Fibroblast of the aortic adventitia (primary cell): ENCODE measurements around the gene KRTAP10-7. TPM values are rescaled to one million over a fixed set of nuclear protein-coding genes. Genes with fewer than 3 reads are reported as not detected.
"Not testable (repeated sequence)": the region's sequence is repeated elsewhere in the genome, so short reads cannot be mapped to it uniquely, and the experiment has no call there.

Source experiments
- DNase-seq: peaks from one replicate; pipeline ENCODE4 v3.0.0-alpha.2; 2010; ENCODE audit warnings: low read depth
- H3K4me3 ChIP-seq: 2 replicates; pipeline ENCODE4 v1.5.1; 2011; ENCODE audit warnings: low read depth, mild to moderate bottlenecking, control low read depth, low read length, moderate library complexity
- total RNA-seq: library from RNA; depleted of rRNA; stranded (reverse); fragments of >200 nt; gene quantifications from 2 replicates; pipeline ENCODE4 v1.2.3, GENCODE V29; 2012; ENCODE audit warnings: low replicate concordance
- TF ChIP-seq, protein P1 (sequence below): IDR thresholded peaks from 2 replicates; pipeline ENCODE4 v1.5.1; 2011; ENCODE audit warnings: mild to moderate bottlenecking, low read length, control low read depth, inconsistent platforms; ENCODE audit not compliant: insufficient read depth

The KRTAP10-7 gene
- total RNA-seq, 1 donor: not detected

DNA sequence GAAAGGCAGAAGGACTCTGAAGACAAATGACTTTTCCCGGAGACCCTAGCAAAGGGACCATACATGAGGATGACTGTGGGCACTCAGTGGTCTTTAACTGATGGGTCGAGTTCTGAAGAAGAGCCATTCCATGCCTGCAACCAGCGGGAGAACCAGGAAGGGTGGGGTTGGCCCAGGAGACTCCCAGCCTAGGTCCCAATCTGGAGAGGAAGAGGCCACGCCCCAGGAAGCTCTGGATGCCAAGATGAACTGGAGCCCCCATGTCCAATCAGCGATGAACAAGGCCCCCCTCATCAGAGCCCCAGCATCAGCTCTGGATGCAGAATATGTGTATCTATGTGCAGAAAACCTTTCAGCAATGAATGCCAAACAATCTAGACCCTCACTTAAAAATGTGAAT is 40.4 kb downstream of the KRTAP10-7 start:
- DNase-seq: no peak

DNA sequence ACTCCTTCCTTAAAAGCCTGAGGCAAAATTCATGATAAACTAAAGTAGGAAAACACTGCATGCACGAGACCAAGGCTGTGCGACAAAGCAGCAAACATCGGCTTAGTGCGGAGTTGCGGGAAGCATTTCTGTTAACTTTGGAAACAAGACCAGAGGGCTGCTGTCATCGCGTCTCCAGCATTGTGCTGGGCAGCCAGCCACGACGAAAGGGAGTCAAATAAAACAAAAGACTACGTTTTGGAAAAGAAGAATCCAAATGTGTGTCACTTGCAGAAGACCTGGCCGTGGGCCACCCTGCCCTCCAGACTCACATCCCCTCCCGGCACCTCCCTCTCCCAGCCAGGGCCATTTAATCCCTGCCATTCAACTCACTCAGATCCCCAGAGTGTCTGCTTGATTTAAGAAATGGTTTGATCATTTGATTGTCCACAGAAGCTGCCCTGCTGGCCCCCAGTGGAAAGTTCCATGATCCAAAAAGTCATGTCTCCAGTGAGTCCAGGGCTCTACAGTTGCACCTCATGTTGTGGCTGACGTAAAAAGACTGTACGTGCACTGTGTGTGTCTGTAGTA is 43.4 kb downstream of the KRTAP10-7 start:
- no peak overlapping the region for H3K4me3 ChIP-seq
- DNase-seq: no peak
- TF ChIP-seq, protein P1, sequence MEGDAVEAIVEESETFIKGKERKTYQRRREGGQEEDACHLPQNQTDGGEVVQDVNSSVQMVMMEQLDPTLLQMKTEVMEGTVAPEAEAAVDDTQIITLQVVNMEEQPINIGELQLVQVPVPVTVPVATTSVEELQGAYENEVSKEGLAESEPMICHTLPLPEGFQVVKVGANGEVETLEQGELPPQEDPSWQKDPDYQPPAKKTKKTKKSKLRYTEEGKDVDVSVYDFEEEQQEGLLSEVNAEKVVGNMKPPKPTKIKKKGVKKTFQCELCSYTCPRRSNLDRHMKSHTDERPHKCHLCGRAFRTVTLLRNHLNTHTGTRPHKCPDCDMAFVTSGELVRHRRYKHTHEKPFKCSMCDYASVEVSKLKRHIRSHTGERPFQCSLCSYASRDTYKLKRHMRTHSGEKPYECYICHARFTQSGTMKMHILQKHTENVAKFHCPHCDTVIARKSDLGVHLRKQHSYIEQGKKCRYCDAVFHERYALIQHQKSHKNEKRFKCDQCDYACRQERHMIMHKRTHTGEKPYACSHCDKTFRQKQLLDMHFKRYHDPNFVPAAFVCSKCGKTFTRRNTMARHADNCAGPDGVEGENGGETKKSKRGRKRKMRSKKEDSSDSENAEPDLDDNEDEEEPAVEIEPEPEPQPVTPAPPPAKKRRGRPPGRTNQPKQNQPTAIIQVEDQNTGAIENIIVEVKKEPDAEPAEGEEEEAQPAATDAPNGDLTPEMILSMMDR: no peak

More for the DNA sequence above, 40.4 kb downstream of the KRTAP10-7 start:
- TF ChIP-seq, protein P1: no peak
- H3K4me3 ChIP-seq: no peak overlapping the region

DNA sequence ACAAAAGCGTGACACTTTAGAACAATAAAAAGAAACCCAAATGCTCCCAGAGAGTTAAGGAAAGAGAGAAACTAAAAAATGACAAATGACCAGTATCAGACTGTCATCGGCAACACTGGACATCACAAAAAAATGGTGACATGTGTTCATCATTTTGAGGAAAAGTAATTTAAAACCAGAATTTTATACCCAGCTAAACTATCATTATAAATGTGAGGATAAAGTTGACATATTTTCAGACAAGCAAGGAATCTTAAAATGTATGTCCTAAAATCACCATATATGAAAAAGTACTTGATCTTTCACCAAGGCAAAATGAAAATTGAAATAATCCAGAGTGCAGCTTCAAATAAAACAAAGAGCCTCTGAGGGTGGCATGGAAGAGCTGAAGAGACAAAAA is 44.5 kb downstream of the KRTAP10-7 start:
- DNase-seq: no peak
- TF ChIP-seq, protein P1: no peak
- H3K4me3 ChIP-seq: no peak overlapping the region

DNA sequence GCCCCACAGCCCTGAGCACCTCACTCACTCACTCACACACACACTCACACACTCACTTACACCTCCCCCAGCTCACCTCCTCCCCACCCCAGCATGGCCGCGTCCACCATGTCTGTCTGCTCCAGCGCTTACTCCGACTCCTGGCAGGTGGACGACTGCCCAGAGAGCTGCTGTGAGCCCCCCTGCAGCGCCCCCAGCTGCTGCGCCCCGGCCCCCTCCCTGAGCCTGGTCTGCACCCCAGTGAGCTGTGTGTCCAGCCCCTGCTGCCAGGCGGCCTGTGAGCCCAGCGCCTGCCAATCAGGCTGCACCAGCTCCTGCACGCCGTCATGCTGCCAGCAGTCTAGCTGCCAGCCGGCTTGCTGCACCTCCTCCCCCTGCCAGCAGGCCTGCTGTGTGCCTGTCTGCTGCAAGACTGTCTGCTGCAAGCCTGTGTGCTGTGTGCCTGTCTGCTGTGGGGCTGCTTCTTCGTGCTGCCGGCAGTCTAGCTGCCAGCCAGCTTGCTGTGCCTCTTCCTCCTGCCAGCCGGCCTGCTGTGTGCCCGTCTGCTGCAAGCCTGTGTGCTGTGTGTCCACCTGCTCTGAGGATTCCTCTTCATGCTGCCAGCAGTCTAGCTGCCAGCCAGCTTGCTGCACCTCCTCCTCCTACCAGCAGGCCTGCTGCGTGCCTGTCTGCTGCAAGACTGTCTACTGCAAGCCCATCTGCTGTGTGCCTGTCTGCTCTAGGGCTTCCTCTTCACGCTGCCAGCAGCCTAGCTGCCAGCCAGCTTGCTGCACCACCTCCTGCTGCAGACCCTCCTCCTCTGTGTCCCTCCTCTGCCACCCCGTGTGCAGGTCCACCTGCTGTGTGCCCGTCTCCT is 46.2 kb downstream of the KRTAP10-7 start, which contains the start of gene KRTAP10-11:
KRTAP10-11 (plus strand) TSS at position 49 of the 856 bp plus-strand sequence; CDS start at position 94, 45 bp downstream.
- not testable (repeated sequence) for DNase-seq, H3K4me3 ChIP-seq

DNA sequence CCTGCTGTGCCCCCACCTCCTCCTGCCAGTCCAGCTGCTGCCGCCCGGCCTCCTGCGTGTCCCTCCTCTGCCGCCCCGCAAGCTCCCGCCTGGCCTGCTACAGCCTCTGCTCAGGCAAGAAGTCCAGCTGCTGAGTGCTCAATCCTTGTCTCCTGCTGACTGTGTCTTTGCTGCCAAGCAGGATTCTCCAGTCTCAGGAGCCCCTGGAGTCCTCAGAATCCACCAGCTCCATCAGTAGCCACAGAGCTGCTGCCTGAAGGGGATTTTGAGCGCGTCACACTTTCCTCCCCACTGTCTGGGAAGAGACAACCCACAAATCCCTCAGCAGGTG is 46.8 kb downstream of the KRTAP10-7 start:
- no peak overlapping the region for H3K4me3 ChIP-seq
- TF ChIP-seq, protein P1: no peak
- no peak for DNase-seq

DNA sequence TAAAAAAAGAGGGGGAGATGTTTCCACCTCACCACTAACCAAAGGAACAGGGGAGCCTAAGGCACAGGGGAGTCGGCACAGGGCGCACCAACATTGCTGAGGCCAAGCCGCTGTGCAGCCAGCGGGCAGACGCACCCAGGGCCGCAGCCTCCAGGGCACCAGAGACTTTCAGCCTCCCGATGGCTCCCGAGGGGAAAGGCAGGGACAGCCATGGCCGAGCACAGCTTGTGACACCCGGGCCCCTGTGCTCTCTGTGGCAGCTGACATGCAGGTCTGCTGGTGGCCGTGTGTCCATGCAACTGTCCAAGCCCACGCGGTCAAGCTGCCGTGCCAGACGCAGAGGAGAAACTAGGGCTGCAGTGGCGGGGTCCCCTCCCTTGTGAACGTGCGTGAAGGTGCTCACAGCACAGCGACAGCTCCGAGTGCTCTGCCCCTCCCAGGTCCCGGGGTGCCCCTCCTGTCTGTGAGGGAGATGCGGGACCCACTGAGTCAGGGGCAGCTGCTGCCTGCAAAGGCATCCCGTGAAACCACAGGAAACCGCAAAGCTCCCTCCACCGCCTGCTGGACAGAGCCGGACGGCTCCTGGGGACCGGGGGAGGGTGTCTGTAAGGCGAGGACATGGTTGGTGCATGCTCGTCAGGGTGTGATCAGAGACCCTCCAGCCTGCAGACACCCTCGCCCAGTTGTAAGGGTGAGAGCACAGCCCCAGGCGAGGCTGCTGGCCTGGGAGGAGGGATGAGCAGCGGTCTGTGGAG is 48.3 kb downstream of the KRTAP10-7 start:
- no peak overlapping the region for H3K4me3 ChIP-seq
- TF ChIP-seq, protein P1: no peak
- no peak for DNase-seq
